Fibroblast of mammary gland (primary cell): ENCODE data around the gene MEGF10.

Experiments used
- DNase-seq: peaks from one replicate; pipeline ENCODE4 v3.0.0-alpha.2; 2010; ENCODE audit warnings: low read depth
- H3K4me3 ChIP-seq: 2 replicates; pipeline ENCODE4 v1.5.1; 2011; ENCODE audit warnings: low read depth, mild to moderate bottlenecking, low read length, moderate library complexity; ENCODE audit not compliant: control insufficient read depth
- TF ChIP-seq, protein P1 (sequence below): conservative IDR thresholded peaks from 2 replicates; pipeline ENCODE4 v1.5.1; 2011; ENCODE audit warnings: low read depth, low read length, inconsistent platforms; ENCODE audit not compliant: control insufficient read depth, insufficient read depth

The MEGF10 gene

DNA sequence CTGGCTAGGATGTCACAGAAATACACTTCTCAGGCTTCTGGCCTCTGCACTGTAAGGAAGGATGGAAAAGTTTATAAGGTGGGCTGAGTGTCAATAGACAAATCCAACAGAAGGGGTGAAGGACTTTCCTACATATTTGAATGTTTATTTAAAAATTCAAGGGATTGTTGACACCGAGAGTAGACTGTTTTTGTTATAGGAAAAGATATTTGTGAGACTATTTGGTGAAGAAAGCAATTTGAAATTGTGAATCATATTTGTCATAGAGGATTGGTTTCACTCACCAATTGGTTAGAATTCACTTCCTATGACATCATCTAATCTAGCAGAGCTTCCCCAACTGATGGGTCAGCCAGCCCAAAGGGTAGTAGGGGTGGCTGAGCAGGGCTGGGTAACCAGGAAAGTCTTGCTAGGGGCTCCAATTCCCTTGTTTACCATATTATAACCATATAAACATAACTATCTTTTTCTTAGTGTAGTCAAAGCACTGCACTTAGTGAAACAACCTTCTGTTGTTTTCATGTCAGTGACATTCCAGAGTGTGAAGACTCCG lies 14.9 kb upstream of the MEGF10 start:
- DNase-seq, result no peak
- TF ChIP-seq, protein P1, sequence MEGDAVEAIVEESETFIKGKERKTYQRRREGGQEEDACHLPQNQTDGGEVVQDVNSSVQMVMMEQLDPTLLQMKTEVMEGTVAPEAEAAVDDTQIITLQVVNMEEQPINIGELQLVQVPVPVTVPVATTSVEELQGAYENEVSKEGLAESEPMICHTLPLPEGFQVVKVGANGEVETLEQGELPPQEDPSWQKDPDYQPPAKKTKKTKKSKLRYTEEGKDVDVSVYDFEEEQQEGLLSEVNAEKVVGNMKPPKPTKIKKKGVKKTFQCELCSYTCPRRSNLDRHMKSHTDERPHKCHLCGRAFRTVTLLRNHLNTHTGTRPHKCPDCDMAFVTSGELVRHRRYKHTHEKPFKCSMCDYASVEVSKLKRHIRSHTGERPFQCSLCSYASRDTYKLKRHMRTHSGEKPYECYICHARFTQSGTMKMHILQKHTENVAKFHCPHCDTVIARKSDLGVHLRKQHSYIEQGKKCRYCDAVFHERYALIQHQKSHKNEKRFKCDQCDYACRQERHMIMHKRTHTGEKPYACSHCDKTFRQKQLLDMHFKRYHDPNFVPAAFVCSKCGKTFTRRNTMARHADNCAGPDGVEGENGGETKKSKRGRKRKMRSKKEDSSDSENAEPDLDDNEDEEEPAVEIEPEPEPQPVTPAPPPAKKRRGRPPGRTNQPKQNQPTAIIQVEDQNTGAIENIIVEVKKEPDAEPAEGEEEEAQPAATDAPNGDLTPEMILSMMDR, result no peak

DNA sequence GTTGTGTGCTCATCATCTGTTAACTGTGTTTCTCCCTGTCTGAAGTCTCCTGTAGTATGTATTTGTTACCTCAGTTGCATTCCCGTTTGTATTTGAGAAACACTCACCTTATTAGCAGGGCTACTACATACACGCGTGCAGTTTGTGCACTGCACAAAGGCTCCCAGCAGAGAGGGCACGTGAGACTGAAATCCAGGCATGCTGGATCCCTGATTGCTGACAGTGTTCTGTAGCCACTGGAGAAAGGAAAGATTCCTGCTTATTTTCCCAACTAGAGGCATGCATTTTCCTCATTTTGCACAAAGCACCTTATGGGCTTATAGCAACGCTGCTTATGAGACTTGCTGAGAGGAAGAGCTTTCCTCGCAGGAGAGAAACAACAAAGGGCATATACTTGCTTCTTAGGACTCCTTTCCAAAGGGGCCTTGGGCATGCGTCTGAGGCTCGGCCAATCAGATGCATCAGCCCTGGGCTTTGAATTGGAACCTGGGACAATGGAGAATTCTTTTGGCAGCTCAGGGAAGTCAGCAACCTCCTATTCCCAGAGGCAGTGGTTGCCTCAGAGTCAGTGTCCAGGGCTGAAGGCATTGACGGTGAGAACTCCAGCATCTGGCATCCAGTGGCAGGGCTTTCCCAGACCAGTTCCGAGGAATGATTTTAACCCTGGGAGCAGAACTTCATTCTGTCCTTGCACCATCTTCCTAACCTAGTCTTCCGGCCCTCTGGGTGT lies 9.9 kb upstream of the MEGF10 start:
- H3K4me3 ChIP-seq, result no peak overlapping the region
- TF ChIP-seq, protein P1, result peak; percentile 5
- DNase-seq, result no peak

More for the DNA sequence above, 14.9 kb upstream of the MEGF10 start:
- H3K4me3 ChIP-seq, result no peak overlapping the region

DNA sequence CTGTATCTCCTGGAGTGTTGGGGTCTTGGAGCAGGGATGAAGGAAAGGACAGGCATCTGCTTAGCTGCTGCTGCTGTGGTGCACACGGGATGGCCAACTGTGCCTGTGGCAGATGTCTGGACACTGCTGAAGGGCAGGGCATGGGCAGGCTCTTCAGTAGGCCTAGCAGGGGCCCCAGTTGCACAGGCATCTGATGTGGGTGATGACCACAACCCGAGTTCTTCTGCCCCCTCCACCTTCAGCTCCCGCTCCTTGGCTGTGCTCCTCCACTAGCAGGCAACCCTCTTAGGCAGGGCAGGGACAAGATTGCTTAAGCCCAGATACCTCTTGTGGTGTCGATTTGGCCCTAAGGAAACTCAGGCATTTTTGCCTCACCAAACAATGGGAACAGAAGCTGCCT lies 9.0 kb upstream of the MEGF10 start:
- no peak for DNase-seq
- TF ChIP-seq, protein P1, result no peak
- H3K4me3 ChIP-seq, result no peak overlapping the region

DNA sequence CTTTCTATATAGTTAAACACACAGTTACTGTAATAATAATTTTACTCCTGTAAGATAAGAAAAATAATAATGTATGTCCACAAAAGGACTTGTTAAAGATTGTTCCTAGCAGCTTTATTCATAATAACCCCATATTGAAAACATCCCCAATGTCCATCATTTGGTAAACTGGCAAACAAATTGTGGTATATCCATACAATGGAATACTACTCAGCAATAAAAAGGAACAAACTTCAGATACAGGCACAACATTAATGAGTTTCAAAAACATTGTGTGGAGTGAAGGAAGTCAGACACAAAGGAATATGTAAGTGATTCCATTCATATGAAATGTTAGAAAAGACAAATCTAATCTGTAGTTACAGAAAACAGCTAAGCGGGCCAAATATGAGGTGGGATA lies 1.9 kb upstream of the MEGF10 start:
- DNase-seq, result no peak
- TF ChIP-seq, protein P1, result no peak
- no peak overlapping the region for H3K4me3 ChIP-seq

DNA sequence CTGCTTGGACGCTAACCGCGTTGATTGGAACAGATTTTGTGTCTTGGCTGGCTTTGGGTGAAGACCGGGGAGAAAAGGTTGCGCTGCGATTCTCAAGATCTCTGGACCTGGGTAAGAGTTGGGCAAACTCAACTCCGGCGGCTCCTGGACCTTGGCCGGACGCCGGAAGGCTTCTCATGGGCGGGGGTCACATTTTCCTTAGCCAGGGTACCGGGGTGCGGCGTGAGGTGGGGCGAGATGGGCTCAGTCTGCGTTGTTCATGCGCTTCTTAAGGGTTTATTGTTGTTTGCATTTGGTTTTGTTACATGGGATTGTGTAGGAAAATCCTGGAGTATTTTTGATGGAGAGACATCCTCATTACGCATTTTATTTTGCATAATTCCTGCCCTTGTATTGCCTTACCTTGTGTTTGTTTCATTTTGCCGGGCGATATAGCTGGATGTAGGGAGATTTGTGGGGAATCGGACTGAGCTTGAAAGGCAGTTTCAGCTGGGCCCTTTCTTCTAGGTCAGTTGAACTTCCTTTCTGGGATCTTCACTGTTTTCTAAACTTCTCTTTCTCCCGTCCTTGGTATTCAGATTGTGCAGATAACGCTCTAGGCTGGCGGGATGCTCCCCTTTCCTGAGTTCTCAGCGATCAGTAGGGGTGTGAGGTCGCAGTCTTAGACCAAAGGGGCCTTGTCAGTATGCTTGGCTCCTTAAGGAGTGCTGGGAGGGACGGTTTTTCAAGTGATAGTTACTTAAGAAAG lies 524 bp downstream of the MEGF10 start:
- TF ChIP-seq, protein P1, result no peak
- peak overlapping the region; percentile 48 for H3K4me3 ChIP-seq
- DNase-seq, result no peak

DNA sequence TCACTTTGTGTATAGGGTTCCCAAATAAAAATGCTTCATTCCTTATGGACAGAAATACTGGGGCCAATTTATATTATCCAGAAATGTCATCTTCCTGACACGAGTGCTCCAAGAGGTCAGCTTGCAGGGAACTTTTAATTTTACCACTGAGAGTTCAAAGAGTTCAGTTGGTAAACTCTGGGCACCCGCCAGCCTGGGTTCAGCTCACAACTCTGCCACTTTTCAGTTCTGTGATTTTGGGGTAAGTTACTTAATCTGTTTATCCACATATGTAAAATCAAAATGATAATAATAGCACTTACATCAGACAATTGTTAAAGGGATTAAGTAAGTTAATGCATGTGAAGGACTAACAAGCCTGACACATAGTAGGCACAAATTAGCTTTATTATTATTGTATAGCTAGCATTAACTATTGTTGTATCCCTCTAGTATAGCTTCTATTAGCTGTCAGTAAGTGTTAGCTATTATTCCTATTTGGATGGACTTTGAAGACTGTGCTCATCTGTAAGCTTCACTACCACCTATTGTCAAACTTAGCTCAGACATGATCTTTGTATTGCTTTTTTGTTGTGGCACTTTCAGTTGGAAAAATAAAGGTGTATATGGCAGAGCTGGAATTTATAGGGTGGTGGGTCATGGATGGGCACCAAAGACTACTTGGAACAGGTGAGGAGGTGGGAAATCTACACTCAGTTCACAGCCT lies 1.6 kb downstream of the MEGF10 start:
- H3K4me3 ChIP-seq, result no peak overlapping the region
- DNase-seq, result no peak
- TF ChIP-seq, protein P1, result no peak
